Left kidney (tissue), 8 donors: ENCODE data around the gene COG6. TPM values are rescaled to one million over a fixed set of nuclear protein-coding genes. Genes with fewer than 3 reads are reported as not detected.
A peak's percentile ranks its signal among the peaks of the same experiment; 100 is the strongest.

Experiments used
- DNase-seq: peaks from one replicate; pipeline ENCODE4 v3.0.0-alpha.2; 2013
- long read RNA-seq, 8 donors: transcript quantifications; one replicate each; lab custom pipeline, GENCODE V29; 2026
- polyA plus RNA-seq: library from polyadenylated mRNA; unstranded; fragments of 120-200 nt; gene quantifications from one replicate; pipeline ENCODE4 v1.2.1, GENCODE V29; 2013; ENCODE audit not compliant: insufficient read length

COG6 gene
- 40.2 TPM for polyA plus RNA-seq
- long read RNA-seq, donor 1, partial matches to known transcripts = 0 of 3 reads
- long read RNA-seq, donor 1, other reads (novel, unspliced or antisense) = 0 of 3 reads
- long read RNA-seq, donor 2, transcript COG6-204 (19 exons, 3,563 nt) = major isoform, 8 of 8 reads
- long read RNA-seq, donor 2, partial matches to known transcripts = 0 of 8 reads
- long read RNA-seq, donor 2, other reads (novel, unspliced or antisense) = 0 of 8 reads
- long read RNA-seq, donor 3, partial matches to known transcripts = 19 of 20 reads
- long read RNA-seq, donor 3, other reads (novel, unspliced or antisense) = 0 of 20 reads
- long read RNA-seq, donor 4 = 0 reads
- long read RNA-seq, donor 5, transcript COG6-204 (19 exons, 3,563 nt) = major isoform, 6 of 35 reads
- long read RNA-seq, donor 5, partial matches to known transcripts = 29 of 35 reads
- long read RNA-seq, donor 5, other reads (novel, unspliced or antisense) = 0 of 35 reads
- long read RNA-seq, donor 6, transcript COG6-204 (19 exons, 3,563 nt) = major isoform, 6 of 25 reads
- long read RNA-seq, donor 6, partial matches to known transcripts = 19 of 25 reads
- long read RNA-seq, donor 6, other reads (novel, unspliced or antisense) = 0 of 25 reads
- long read RNA-seq, donor 7, transcript COG6-204 (19 exons, 3,563 nt) = major isoform, 9 of 41 reads
- long read RNA-seq, donor 7, partial matches to known transcripts = 32 of 41 reads
- long read RNA-seq, donor 7, other reads (novel, unspliced or antisense) = 0 of 41 reads
- long read RNA-seq, donor 8 = 0 reads

DNA sequence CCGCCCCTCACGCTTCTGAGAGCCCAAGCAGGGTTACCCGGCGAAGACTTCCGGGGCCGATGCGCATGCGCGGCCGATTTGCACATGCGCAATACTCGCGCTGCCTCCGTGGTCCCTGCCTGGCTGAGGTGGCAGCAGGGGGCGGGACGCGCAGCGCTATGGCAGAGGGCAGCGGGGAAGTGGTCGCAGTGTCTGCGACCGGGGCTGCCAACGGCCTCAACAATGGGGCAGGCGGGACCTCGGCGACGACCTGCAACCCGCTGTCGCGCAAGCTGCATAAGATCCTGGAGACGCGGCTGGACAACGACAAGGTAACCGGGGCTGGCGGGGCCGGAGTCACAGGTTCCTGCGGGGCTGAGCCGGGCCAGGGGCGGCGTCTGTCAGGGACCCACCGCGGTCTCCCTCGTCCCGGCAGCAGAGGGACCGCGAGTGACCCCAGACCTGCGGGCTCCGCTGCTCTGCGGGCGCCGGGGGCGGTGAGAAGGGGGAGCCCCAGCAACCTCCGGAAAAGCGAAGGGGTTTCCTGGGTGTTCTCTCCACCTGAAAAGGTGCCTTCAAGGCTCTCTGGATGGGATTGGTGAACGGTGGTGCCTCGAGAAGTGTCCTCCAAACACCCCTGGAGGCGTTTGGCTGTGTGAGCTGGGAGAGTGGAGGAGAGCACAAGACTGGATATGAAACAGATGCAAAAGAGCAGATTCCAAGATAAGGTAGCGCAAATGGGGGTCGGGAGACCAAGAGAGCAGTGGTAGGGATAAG lies at the start of gene COG6:
TSS of gene COG6 (plus strand) at position 94 of the 756 bp plus-strand sequence. CDS start at position 159, 65 bp downstream.
- DNase-seq = peak; percentile 92

DNA sequence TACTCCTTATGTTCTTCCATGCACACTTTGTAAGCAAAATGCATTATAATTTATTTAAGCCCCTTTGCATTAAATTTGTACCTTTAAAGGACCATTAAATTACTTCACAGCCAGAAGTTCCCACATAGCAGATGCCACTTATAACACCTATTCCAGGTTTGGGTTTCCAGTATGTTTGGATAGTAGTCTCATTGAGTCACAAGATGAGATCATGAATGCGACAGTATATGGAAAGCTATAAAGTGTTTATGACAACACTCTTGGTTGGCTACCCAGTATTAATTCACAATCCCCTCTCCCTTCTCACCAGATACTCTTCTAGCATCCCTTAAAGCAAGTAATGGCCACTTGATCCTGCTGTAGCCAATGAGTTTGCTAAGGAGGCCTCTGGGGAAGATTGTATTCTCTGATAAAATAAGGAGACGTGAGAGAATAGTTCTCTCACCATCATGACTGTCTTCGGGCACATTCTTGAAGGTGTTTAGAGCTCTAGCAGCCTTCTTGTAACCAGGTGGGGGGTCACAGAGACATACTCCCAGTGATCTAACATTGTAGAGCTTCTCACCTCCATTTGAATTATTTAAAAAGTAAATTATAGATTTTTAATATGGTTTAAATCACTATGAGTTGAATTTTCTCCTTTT lies 49.7 kb upstream of the COG6 start:
- no peak for DNase-seq

GRCh38 chr13:39607876-39608275 lies 47.6 kb upstream of the COG6 start:
- no peak for DNase-seq

- DNase-seq = peak; percentile 76
Observed at GRCh38 chr13:39612023-39612637, 43.3 kb upstream of the COG6 start.

DNA sequence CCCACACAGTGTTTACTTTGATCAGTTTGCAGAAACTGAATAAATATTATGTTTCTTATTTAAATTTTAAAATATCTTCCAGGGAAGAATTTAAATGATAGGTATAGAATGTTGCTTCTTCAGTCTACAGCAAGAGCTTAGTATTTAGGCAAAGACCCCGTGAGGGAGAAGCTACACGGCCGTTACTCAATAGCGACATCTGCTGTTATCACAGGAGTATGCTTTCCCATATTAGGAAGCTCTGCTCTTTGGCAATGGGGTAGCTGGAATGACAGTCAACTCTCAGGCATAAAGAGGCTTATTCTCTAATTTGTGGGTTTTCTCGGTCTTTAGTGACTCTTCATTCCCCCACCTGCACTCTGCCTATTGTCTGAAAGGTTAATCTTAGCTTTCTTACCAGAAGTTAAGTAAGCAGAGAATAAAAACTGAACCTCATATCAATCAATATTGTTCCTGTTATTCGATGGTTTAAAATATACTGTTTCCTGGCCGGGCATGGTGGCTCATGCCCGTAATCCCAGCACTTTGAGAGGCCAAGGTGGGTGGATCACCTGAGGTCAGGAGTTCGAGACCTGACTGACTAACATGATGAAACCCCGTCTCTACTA lies 39.3 kb upstream of the COG6 start:
- DNase-seq = peak; percentile 66

DNA sequence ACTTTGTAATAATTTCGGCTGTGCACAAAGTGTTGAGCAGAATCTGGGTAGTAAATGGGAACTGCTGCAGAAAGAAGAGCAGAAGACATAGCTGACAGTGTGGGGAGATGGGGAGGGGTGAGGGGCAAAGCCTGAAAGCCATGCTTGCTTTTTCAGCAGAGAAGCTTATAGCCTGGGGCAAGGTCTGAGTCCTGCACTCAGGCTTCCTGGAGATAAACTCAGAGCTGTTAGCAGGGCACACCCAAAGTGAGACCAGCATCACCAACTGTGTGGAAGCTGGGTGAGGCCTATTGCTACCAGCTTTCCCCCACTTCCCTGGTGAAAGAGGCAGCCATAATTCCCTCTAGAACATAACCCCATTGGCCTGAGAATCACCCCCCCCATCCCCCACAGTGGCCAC lies 36.9 kb upstream of the COG6 start:
- no peak for DNase-seq

DNA sequence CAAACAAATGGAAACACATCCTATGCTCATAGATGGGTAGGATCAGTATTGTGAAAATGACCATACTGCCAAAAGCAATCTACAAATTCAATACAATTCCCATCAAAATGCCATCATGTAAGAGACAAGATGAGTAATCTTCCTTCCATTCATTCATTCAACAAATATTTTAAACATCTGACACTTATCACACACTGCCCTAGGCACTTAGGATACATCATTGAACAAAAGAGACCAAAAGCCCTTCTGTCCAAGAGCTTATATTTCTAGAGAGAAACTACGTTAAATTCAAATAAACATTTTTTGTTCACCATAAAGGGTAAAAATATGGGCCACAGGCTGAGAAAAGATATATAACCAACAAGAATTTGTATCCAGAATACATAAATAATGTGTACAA lies 32.0 kb upstream of the COG6 start:
- no peak for DNase-seq

DNA sequence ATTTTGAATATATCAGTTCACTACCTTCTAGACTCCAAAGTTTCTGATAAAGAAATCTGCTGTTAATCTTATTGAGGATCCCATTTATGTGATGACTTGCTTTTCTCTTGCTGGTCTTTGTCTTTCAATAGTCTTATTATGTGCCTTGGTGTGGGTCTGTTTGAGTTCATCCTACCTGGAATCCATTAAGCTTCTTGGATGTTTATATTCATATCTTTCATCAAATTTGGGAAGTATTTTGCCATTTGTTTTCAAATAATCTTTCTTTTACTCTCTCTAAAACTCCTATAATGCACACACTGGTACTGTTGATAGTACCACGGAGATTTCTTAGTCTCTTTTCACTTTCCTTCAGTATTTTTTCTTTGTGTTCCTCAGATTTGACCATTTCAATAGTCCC lies 24.2 kb upstream of the COG6 start:
- no peak for DNase-seq

DNA sequence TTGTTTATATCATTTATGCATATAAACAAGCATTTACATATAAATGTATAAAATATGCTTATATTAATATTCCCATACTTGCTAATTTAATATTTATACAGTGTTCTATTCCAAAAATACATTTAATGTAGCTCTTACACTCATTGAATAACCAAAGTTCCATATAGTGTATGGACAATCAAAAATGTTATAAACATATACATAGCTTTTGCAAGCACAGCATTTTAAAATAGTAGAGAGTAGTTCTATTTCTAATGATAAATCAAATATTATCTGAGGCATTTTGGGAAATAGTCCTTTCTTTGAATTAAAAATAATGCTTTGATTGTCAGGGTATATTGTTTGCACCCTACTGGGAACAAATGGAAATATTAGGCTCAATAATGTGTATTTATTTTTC lies 22.5 kb upstream of the COG6 start:
- DNase-seq = no peak

DNA sequence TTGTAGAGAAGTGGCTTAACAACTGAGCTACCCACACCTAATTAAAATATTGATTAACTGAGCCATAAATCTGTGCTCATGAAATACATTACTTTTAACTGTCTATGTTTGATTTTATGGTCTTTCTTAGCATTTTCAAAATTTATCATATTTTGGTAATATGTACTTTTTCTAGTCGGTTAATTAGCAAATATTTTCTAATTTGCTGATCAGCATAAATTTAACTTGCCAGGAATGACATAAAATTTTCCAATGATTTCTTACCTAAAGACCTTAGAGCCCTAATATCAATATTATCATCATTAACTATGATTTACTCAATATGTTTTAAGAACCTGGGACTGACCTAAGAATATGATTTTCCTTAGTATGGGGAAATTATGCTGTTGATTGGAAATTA lies 19.9 kb upstream of the COG6 start:
- no peak for DNase-seq

- no peak for DNase-seq
Observed at GRCh38 chr13:39637890-39638289, 17.6 kb upstream of the COG6 start.

GRCh38 chr13:39641645-39642044 lies 13.8 kb upstream of the COG6 start:
- DNase-seq = no peak

GRCh38 chr13:39646122-39646521 lies 9.3 kb upstream of the COG6 start:
- no peak for DNase-seq

DNA sequence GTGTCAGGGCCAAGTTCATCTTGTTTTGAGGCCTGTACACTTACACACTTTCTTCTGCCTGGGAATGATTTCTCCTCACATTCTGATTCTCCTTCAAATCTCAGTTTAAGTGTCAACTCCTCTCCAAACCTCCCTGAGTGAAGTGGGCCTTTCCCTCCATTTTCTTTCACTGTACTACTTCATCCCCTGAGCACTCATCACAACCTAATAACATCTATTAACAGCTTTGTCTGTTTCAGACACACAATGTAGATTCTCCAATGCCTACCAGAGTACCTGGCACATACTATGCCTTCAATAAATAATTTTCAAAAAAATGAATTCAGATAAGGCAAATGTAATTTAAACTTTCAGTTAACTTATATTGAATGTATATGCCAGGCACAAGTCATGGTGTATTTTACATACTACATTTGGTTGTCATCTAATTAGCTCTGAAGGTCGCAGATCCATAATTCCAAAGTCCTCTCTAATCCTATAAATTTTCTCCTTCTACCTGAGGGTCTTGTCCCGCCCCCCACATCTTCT lies 357 bp upstream of the COG6 start:
- DNase-seq = no peak

DNA sequence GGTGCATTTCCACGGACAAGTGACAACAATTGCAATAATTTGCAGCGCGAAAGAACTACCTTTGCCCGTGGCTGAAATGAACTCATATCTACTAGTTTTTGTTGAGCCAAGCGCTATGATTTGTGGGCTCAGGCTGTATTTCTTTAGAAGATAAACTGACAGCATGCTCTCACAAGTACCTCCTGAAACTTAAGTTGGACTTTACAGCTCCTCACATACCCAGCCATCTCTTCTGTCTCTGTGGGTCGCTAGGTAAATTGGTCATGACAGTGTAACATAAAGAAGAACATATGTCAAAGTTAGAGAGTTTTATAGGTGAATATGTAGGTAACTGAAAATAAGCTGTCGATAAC lies 839 bp downstream of the COG6 start:
- peak; percentile 10 for DNase-seq

GRCh38 chr13:39663508-39663907 lies 8.0 kb downstream of the COG6 start:
- DNase-seq = no peak

GRCh38 chr13:39663958-39664357 lies 8.5 kb downstream of the COG6 start:
- DNase-seq = no peak

DNA sequence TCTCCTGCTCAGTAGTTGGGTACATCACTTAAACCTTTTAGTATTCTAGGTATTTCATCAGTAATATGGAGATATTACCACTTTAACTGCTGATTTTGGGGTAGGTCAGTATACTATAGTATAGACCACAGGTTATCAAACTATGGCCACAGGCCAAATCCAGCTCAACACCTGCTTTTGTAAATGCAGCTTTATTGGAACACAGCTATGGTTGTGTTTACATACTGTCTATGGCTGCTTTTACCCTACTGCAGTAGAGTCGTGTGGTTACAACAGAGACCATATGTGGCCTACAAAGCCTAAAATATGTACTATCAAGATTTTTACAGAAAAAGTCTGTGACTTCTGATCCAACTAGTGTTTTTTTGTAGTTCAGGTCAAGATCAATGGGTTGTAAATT lies 10.3 kb downstream of the COG6 start:
- no peak for DNase-seq

DNA sequence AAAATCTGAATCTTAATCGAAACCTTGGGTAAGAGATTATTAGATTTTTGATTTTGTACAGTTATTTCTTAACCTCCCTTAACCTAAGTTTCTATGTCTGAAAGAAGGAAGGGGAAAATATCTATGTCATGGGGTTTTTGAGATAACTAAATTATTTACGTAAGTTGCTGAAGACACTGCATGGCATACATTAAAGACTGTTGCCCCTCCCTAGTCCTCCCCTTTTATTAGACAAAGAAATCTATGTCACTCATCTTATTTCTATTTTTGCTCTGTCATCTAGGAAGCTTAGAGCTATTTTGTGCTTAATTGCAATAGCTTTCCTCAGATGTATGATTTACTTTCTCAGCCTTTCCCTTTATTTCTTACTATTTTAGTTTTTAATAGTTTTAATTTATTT lies 15.0 kb downstream of the COG6 start:
- no peak for DNase-seq

GRCh38 chr13:39672378-39673132 lies 17.1 kb downstream of the COG6 start:
- DNase-seq = no peak
